Hindlimb muscle (tissue), 1 donor: ENCODE data around the gene GABPA. TPM values are rescaled to one million over a fixed set of nuclear protein-coding genes. Genes with fewer than 3 reads are reported as not detected.
"Not testable (repeated sequence)": the region's sequence is repeated elsewhere in the genome, so short reads cannot be mapped to it uniquely, and the experiment has no call there.

Experiments
- DNase-seq: peaks from one replicate; pipeline ENCODE4 v3.0.0-alpha.2; 2013
- polyA plus RNA-seq: library from polyadenylated mRNA; unstranded; fragments of 120-200 nt; gene quantifications from one replicate; pipeline ENCODE4 v1.2.1, GENCODE V29; 2013; ENCODE audit not compliant: insufficient read length

The GABPA gene
- polyA plus RNA-seq, 1 donor: 27.6 TPM

DNA sequence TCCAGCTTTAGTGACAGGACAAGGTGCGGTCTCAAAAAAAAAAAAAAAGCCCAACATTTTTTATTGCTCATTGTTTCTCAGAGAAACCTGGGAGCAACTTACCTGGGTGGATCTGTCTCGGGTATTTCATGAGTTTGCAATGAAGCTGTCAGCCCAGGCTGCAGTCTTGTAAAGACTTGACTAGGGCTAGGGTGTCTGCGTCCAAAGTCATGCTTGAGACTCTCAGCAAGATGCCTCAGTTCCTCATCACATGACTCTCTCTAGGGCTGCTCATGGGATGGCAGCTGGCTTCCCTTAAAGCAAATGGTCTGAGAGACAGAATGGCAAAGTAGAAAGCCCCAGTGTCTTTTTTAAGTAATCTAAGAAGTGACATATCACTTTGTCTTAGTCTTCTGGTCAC is 8.1 kb downstream of the GABPA start:
- no peak for DNase-seq

GRCh38 chr21:25744854-25745253 is 10.1 kb downstream of the GABPA start:
- DNase-seq: no peak

DNA sequence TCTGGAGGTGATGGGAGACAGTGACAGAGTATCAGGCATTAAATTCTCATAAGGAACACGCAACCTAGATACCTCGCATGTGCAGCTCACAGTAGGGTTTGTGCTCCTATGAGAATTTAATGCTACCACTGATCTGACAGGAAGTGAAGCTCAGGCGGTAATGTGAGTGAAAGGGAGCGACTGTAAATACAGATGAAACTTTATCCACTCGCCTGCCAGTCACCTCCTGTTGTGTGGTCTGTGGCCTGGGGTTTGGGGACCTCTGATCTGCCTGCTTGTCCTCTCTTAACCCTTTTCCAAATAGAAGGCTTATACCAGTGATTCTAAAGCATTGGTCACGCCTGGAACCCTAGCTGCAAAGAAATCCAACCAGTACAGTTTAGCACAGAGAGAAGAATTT is 15.3 kb downstream of the GABPA start:
- no peak for DNase-seq

DNA sequence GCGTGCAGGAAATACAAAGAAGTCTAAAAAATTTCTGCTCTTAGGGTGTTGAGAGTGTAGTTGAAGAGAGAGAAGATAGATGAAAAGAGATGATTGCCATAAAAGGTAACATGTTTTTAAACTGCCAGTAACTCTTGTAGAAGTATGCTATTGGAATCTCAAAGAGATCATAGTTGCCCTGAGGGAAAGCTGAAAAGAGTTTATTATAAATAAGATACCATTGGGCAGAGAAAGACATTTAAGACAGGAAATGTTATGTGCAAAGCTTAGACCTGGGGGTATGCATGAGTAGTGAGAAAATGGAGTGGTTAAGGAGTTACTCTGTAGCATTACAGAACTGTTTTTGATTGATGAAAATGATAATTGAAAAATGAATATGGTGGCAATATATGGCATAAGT is 17.6 kb downstream of the GABPA start:
- DNase-seq: no peak

GRCh38 chr21:25756190-25756932 is 21.6 kb downstream of the GABPA start:
- no peak for DNase-seq

DNA sequence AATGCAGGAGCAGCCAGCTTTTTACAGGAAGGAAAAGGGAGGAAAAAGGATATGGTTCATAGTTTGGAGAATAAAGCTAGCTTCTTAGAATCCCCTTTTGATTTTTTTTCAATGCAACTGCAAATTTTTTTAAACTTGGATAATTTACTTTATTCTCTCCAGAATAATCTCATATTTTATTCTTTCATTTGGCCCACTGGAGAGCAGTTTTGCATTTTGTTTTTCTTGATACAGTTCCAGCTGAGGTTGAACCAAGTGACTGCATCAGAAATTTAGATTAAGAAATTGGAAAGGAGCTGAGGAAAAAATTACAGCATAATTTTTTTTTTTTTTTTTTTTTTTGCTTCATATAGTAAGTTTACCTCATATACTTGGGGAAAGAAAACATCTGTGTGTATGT is 22.8 kb downstream of the GABPA start:
- DNase-seq: peak; percentile 59

GRCh38 chr21:25759573-25759972 is 24.8 kb downstream of the GABPA start:
- no peak for DNase-seq

GRCh38 chr21:25760061-25760460 is 25.3 kb downstream of the GABPA start:
- no peak for DNase-seq

DNA sequence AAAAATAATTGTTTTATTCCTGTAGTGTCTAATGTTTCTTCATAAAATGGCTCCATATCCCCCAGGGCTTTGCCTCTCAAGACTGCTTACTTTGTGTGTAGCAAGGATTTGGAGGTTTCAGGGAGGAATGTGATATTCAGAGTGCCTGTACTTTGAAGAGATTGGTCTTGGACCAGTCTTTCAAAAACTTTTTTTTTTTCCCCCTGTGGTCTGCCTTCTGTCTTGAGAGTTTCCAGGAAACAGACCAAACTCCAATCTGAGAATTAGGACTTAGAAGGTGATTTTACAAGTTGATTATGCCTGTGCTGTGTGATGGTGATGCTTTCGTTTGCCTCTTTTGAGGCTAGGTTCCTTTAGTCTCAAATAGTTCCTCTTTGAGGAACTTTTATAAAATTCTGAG is 25.9 kb downstream of the GABPA start:
- DNase-seq: no peak

DNA sequence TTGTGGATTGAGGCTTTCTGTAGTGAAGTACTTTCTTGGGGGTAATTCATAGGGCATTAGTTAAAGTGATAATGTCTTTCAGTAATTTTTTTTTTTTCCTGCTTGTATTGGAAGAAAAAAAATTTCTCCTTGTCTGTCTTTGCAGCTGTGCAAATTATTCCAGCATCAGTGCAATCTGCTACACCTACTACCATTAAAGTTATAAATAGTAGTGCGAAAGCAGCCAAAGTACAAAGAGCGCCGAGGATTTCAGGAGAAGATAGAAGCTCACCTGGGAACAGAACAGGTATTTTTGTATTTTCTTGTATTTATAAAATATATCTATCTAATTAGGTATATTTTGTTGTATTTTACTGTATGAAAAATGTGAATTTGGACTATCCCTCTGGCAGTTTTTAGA is 29.3 kb downstream of the GABPA start:
- no peak for DNase-seq

DNA sequence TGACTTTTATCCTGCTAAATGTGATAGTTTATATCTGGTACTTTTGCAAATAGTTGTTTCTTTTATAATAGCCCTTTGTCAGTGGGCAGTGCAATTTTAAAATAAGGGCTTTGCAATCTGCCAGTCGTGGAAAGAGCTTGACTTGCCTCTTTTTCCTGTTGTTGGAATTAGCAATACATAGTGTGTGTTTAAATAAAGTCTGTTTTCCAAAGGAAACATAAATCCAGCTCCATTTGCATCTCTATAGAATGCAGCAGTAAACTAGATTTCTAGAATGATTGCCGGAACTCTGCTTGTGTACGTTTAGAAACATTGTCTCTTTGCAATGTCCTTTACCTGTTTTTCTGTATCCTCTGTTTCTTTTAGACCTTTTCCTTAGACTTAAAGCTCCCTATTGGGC is 33.1 kb downstream of the GABPA start:
- DNase-seq: no peak

DNA sequence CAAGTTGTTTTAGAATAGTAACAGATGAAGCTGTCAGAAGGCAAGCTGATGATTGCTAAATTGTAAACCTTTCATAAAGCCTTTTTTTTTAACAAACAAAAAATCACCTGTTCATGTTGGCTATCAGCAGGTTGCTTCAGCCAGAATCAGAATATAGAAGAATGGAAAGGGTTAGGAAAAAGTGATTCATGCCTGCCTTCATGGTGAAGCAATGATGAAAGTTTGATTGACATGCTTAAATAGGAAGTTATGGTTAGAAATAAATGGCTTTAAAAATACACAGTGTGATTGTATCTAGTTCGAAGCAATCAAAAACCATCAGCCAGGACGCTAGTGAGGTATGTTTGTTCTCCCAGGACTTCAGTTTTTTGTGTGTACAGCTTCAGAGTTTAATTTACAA is 37.9 kb downstream of the GABPA start:
- DNase-seq: no peak

- no peak for DNase-seq
These were observed 41.7 kb downstream of the GABPA start for GRCh38 chr21:25776440-25776839.

DNA sequence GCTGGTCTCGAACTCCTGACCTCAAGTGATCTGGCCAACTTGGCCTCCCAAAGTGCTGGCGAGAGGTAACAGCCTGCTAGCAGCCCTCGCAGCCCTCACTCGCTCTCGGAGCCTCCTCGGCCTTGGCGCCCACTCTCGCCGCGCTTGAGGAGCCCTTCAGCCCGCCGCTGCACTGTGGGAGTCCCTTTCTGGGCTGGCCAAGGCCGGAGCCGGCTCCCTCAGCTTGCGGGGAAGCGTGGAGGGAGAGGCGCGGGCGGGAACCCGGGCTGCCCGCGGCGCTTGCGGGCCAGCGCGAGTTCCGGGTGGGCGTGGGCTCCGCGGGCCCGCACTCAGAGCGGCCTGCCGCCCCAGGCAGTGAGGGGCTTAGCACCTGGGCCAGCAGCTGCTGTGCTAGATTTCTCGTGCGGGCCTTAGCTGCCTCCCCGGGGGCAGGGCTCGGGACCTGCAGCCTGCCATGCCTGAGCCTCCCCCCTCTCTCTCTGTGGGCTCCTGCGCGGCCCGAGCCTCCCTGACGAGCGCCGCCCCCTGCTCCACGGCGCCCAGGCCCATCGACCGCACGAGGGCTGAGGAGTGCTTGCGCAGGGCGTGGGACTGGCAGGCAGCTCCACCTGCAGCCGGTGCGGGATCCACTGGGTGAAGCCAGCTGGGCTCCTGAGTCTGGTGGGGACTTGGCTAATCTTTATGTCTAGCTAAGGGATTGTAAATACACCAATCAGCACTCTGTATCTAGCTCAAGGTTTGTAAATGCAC is 43.5 kb downstream of the GABPA start:
- not testable (repeated sequence) for DNase-seq

DNA sequence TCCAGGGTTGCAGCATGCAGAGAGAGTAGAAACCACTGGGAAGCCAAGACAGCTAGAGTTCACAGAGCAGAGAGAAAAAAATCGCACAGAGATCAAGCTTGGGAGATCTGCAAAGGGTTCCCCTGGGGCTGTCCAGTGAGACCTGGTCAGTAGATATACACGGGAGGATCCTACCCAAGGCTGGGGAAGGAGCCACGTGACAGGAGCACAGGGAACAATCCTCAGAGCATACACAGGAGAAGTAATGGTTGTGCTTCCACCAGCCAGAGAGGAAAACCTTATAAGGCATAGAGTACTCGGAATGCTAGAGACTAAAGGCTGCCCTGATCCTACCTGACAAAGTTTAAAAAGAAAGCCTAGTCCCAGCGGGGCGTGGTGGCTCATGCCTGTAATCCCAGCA is 53.9 kb downstream of the GABPA start:
- no peak for DNase-seq

- peak; percentile 51 for DNase-seq
These were observed 55.5 kb downstream of the GABPA start for GRCh38 chr21:25790122-25790877.

- DNase-seq: peak; percentile 15
These were observed 56.1 kb downstream of the GABPA start for GRCh38 chr21:25790878-25791204.

DNA sequence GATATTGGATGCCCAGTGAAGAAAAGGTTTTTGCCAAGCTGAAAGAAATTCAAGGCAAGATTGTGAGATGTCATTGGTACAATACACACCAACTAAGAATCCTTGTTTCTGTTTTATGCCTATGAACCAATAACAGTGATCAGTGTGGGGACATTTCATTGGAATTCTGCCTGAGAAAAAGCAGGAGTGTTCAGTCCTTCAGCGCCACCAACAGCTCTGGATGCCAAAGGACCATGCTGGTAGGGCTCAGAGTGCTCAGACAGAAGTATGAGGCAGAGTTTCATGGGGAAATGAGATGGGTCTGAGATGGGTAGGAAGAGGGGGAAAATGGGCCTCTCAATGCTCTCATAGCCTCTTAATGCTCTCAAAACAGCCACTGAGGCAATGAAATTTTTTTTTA is 56.5 kb downstream of the GABPA start:
- no peak for DNase-seq

DNA sequence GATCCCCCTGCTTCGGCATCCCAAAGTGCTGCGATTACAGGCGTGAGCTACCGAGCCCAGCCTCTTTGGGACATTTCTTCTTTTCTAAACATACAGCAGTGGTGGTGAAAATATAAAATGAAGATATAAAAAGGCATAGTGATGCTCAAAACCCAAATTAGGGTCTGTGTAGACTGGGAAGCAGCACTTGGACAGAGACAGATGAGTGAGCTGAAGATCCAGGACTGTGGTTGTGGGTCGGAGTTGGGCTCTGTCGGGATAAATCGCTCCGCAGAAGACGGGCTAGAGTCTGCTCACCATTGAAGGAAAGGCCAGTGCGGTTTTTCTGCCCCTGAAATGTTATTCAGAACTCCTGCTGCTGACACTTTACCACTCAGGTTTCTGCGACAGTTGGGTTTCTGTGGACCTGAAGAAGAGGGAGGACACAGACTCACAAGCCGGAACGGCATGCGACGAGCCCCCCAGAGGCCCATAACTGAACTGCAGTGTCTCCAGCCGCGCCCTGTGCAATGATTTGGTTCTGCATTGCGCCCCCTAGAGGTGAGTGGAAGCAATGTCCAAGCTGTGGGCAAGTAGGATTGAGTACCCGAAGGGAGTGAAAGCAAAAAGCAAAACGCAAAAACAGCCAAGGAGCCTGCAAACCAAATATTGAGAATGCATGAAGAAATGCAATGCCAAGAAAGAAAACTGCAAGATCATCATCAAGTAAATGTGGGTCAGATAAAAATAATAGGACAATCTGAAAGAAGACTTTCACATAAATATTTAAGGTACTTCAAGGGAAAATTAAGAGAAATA is 66.6 kb downstream of the GABPA start:
- DNase-seq: peak; percentile 72

DNA sequence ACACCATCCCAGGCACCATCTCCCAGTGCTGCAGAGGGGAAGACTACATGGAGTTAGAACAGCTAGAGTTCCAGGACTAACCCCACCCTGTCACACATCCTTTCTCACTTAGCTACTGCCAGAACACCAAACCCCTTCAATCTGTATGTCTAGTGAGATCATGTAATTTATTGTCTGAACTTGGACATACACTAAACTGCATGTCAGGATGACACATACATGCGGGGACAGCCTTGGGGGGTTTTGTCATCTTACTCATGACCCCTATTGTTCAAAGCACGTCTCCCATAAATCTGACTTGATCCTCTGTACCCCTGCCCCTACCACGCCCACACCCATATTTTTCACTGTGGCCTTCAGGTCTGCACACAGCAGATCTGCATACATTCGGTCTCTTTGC is 71.3 kb downstream of the GABPA start:
- DNase-seq: no peak

DNA sequence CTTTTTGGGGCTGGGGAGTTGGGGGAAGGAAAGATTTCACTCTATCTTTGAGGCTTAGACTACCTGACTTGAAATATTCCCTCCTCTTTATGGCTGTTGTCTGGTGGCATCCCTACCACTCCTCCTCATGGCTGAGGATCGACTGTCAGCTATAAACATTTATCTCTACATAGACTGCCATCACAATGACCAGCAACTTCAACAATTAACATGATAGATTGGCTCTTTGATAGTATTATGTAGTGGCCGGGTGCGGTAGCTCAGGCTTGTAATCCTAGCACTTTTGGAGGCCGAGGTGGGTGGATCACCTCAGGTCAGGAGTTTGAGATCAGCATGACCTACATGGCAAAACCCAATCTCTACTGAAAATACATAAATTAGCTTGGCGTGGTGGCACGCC is 72.4 kb downstream of the GABPA start:
- DNase-seq: no peak

DNA sequence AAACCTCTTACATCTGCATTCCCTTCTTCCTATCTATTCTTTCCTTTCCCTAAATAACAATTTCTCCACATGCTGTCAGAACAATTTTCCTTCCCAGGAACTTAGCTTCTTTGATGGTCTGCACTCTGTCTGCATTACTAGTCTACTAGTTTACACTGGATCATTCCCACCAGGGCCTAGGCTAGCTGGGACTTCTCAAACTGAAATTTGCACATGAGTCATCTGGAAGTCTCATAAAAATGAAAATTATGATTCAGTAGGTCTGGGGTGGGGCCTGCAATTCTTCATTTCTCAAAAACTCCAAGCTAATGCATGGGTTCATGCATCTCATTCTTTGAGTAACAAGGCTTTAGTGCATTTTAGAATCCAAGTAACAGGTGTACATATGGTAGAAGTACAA is 74.2 kb downstream of the GABPA start:
- DNase-seq: no peak

GRCh38 chr21:25811186-25811585 is 76.4 kb downstream of the GABPA start:
- DNase-seq: no peak
